HepG2 (cell line): ENCODE data around the gene SYNE1.

Experiments used
- ATAD3A ChIP-seq: sonication (generic); formaldehyde crosslinking; IDR thresholded peaks from 2 replicates; pipeline ENCODE4 v1.4.0; 2020; ENCODE audit warnings: missing genetic modification reagents
- CTCF ChIP-seq: sonication (generic); formaldehyde crosslinking; IDR thresholded peaks from 2 replicates; pipeline ENCODE4 v1.5.0; 2020; ENCODE audit warnings: mild to moderate bottlenecking, missing genetic modification reagents, moderate library complexity
- FOXA1 ChIP-seq, 2 experiments: fragments of 450-650 bp in 1 of 2; sonication (generic) in 1 of 2; formaldehyde crosslinking in 1 of 2; IDR thresholded peaks; 2 replicates each; pipeline versions ENCODE4 v1.4.0 to v1.6.1; 2016 to 2020; ENCODE audit warnings: missing genetic modification reagents in 1 of 2
- KDM3A ChIP-seq: IDR thresholded peaks from 2 replicates; pipeline ENCODE4 v1.6.1; 2018; ENCODE audit warnings: low read depth, missing compliant biosample characterization
- POLR2A ChIP-seq, 2 experiments: IDR thresholded peaks; 2 replicates each; pipeline ENCODE4 v1.6.1; 2011; ENCODE audit warnings: low read depth in 2 of 2, low read length in 2 of 2, mild to moderate bottlenecking in 1 of 2, moderate library complexity in 1 of 2; ENCODE audit not compliant: insufficient read depth in 1 of 2
- POLR2AphosphoS2 ChIP-seq: IDR thresholded peaks from 2 replicates; pipeline ENCODE4 v1.6.1; 2011; ENCODE audit warnings: low read depth, low read length, improper control_type of control experiment
- TEAD3 ChIP-seq: optimal IDR thresholded peaks from 2 replicates; pipeline ENCODE3; 2016; ENCODE audit warnings: borderline replicate concordance
- ZMAT3 ChIP-seq: sonication (generic); formaldehyde crosslinking; conservative IDR thresholded peaks from 2 replicates; pipeline ENCODE4 v1.7.0; 2021; ENCODE audit warnings: missing genetic modification reagents
- ZNF138 ChIP-seq: sonication (generic); formaldehyde crosslinking; IDR thresholded peaks from 2 replicates; pipeline ENCODE4 v1.5.0; 2020; ENCODE audit warnings: mild to moderate bottlenecking, low read depth, missing genetic modification reagents
- ZNF143 ChIP-seq: sonication (generic); formaldehyde crosslinking; IDR thresholded peaks from 2 replicates; pipeline ENCODE4 v1.4.0; 2020; ENCODE audit warnings: missing genetic modification reagents
- ZNF672 ChIP-seq: sonication (generic); formaldehyde crosslinking; IDR thresholded peaks from 2 replicates; pipeline ENCODE4 v1.8.1; 2022; ENCODE audit warnings: missing genetic modification reagents
- ZSCAN29 ChIP-seq: sonication (generic); formaldehyde crosslinking; conservative IDR thresholded peaks from 2 replicates; pipeline ENCODE4 v1.4.0; 2020; ENCODE audit warnings: mild to moderate bottlenecking, missing genetic modification reagents

GRCh38 chr6:152368751-152369624, 268.2 kb downstream of the SYNE1 start:
- TF ChIP-seq TEAD3 (CRISPR knock-in tag) (no peak), ZSCAN29 (CRISPR knock-in tag) (no peak), ZNF138 (CRISPR knock-in tag) (no peak), POLR2AphosphoS2 (no peak), CTCF (CRISPR knock-in tag) (no peak), ZNF672 (CRISPR knock-in tag) (no peak), POLR2A (IDR thresholded peaks at IDR 0.05; ENCODE audit: insufficient read depth in 1 of 2, low read depth in 2 of 2, low read length in 2 of 2) (no peak), ATAD3A (CRISPR knock-in tag) (no peak), FOXA1 (IDR thresholded peaks at IDR 0.05) (no peak), FOXA1 (CRISPR knock-in tag; IDR thresholded peaks at IDR 0.05) (no peak), KDM3A (no peak), ZNF143 (no peak), ZMAT3 (CRISPR knock-in tag) (no peak)
